Epithelial cell of prostate (primary cell): ENCODE results near the gene SLC25A13.
A peak's percentile ranks its signal among the peaks of the same experiment; 100 is the strongest.
"Not testable (repeated sequence)": the region's sequence is repeated elsewhere in the genome, so short reads cannot be mapped to it uniquely, and the experiment has no call there.

Source experiments
- DNase-seq: peaks from one replicate; pipeline ENCODE4 v3.0.0-alpha.2; 2011; ENCODE audit warnings: low read depth, low spot score
- H3K27ac ChIP-seq: fragments of 450-650 bp; 2 replicates; pipeline ENCODE4 v1.5.1; 2017; ENCODE audit warnings: mild to moderate bottlenecking

Gene SLC25A13

GRCh38 chr7:96326752-96327151 is 4.9 kb upstream of the SLC25A13 start:
- not testable (repeated sequence) for DNase-seq, H3K27ac ChIP-seq

- no peak for DNase-seq
- H3K27ac ChIP-seq = no peak overlapping the region
These were observed 1.1 kb upstream of the SLC25A13 start for GRCh38 chr7:96322847-96323461.

GRCh38 chr7:96322373-96322695 is 436 bp upstream of the SLC25A13 start:
- DNase-seq = no peak
- H3K27ac ChIP-seq = peak overlapping the region; percentile 85

- no peak for DNase-seq
- peak overlapping the region; percentile 85 for H3K27ac ChIP-seq
These were observed 754 bp downstream of the SLC25A13 start for GRCh38 chr7:96321031-96321657.

- peak overlapping the region; percentile 85 for H3K27ac ChIP-seq
- DNase-seq = no peak
These were observed 1.5 kb downstream of the SLC25A13 start for GRCh38 chr7:96320442-96320841.

GRCh38 chr7:96319439-96319838 is 2.5 kb downstream of the SLC25A13 start:
- no peak for DNase-seq
- no peak overlapping the region for H3K27ac ChIP-seq

GRCh38 chr7:96316949-96317348 is 4.9 kb downstream of the SLC25A13 start:
- DNase-seq = no peak

GRCh38 chr7:96315125-96315512 is 6.8 kb downstream of the SLC25A13 start:
- H3K27ac ChIP-seq = peak overlapping the region; percentile 43
- DNase-seq = no peak

More at GRCh38 chr7:96316949-96317348, 4.9 kb downstream of the SLC25A13 start:
- no peak overlapping the region for H3K27ac ChIP-seq

GRCh38 chr7:96314402-96315124 is 7.3 kb downstream of the SLC25A13 start:
- DNase-seq = peak; percentile 78
- H3K27ac ChIP-seq = peak overlapping the region; percentile 43

GRCh38 chr7:96313940-96314339 is 8.0 kb downstream of the SLC25A13 start:
- DNase-seq = no peak
- H3K27ac ChIP-seq = peak overlapping the region; percentile 43

- DNase-seq = no peak
- no peak overlapping the region for H3K27ac ChIP-seq
These were observed 9.4 kb downstream of the SLC25A13 start for GRCh38 chr7:96312502-96312901.

- no peak for DNase-seq
- no peak overlapping the region for H3K27ac ChIP-seq
These were observed 9.9 kb downstream of the SLC25A13 start for GRCh38 chr7:96311967-96312366.

- H3K27ac ChIP-seq = no peak overlapping the region
- no peak for DNase-seq
These were observed 11.8 kb downstream of the SLC25A13 start for GRCh38 chr7:96310110-96310509.

GRCh38 chr7:96308950-96309263 is 13.0 kb downstream of the SLC25A13 start:
- no peak for DNase-seq
- H3K27ac ChIP-seq = no peak overlapping the region

- DNase-seq = no peak
- no peak overlapping the region for H3K27ac ChIP-seq
These were observed 13.5 kb downstream of the SLC25A13 start for GRCh38 chr7:96308253-96308949.

GRCh38 chr7:96306385-96307125 is 15.3 kb downstream of the SLC25A13 start:
- no peak for DNase-seq
- H3K27ac ChIP-seq = no peak overlapping the region

- DNase-seq = no peak
- no peak overlapping the region for H3K27ac ChIP-seq
These were observed 16.0 kb downstream of the SLC25A13 start for GRCh38 chr7:96305915-96306314.

GRCh38 chr7:96304573-96304972 is 17.3 kb downstream of the SLC25A13 start:
- peak overlapping the region; percentile 89 for H3K27ac ChIP-seq
- DNase-seq = peak; percentile 84

GRCh38 chr7:96303686-96304443 is 18.0 kb downstream of the SLC25A13 start:
- peak; percentile 79 for DNase-seq
- peak overlapping the region; percentile 89 for H3K27ac ChIP-seq
